Hematopoietic multipotent progenitor cell (in vitro differentiated cells): Measurements from ENCODE around the gene PICK1. TPM values are rescaled to one million over a fixed set of nuclear protein-coding genes. Genes with fewer than 3 reads are reported as not detected.

ENCODE experiments used
- DNase-seq, 3 donors: peaks; one replicate each; pipeline ENCODE4 v3.0.0-alpha.2; 2011 to 2015; ENCODE audit warnings: low read depth in 2 of 3, low spot score in 2 of 3
- total RNA-seq: library from RNA; depleted of rRNA; stranded (reverse); fragments of >200 nt; gene quantifications from one replicate; pipeline ENCODE4 v1.2.3, GENCODE V29; 2012

The PICK1 gene
- 48.7 TPM for total RNA-seq

DNA sequence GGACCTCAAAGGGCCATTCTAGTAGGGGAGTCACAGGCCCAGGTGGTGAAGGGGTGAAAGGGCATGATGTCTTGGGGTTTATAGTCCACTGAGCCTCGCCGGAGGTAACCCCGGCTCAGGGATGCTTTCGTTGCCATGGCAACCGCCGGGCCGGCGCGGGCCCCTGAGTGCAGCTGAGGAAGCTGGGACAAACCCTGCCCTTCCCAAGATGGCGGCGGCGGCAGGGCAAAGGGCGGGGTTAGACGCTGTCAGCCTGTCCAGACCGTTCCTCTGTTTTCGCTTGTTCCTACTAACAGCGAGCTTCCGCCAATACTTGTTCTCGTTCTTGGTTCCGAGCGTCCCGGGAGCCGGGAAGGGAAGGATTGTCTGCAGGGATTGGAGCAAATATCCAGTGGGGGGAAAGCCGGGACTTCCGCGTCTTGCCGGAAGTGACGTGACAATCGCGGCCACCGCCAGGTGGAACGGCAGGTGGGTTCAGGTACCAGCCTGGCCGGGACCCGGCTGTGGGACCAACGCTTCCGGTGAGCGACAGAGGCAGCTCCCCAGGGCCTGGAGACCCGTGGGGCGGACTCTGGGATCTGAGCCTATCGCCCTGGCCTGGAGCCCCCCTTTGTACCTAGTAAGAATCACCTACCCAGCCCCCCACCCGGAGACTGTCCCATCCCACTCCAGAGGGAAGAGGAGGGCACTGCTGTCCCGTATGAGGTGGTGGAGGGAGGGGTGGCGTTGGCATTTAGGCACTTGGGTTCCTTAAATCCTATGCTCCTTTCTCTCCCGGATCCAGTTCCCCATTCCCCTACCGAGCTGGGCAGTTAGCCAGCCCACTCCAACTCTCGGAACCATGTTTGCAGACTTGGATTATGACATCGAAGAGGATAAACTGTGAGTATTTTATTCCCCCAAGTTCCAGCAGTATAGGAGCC lies at the start of gene PICK1:
Gene PICK1 (plus strand): TSS at position 436 of the 923 bp plus-strand sequence. CDS start 406 bp downstream, at position 842.
- peak; percentile 72 to 83 (median 77) for DNase-seq

DNA sequence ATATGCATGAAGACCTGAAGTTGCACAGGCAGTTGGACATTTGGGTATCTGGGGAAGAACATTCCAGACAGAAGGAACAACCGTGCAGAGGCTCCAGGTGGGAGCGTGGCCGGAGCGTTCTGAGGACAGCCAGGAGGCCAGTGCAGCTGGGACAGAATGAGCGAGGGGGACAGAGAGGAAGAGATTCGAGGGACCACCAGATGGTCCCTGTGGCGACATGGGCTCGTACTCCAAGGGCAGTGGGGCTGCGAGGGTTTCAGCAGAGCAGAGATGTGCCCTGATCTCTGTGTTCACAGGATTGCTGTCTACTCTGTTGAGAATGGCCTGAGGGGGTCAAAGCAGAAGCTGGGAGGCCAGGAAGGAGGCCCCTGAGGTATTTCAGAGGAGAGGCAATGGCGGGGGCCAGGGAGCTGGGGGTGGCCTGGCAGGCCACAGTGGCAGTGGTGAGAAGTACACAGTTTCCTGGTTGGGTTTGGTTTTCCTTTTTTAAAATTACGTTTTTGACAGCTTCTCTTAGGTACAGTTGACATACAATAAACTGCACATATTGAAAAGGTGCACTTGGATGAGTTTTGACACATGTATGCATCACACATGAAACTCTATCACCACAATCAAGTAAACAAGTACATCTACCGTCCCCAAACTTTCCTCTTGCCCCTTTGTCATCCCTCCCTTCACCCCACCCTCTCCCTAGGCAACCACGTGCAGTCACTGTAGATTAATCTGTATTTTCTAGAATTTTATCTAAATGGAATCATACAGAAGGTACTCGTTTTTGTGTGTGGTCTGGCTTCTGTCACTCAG lies 48.0 kb upstream of the PICK1 start:
- DNase-seq: peak in 1 of 3 donors; percentile 40

DNA sequence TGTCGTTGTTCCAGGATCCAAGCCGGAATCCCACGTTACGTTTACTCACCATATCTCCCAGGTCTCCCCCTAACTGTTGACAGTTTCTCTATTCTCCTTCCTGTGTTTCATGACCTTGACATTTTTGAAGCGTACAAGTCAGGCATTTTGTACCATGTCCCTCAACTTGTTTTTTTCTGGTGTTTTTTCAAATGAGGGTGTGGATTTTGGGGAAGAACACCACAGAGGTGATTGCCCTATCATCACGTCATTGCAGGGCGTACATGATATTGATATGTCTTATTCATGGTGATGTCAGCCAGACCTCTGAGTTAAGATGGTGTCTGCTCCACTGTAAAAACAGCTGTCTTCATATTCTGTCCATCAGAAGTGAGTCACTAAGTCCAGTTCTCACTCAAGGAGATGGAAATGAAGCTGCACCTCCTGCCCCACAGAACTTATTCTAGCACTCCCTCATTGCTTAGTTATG lies 44.6 kb upstream of the PICK1 start:
- no peak for DNase-seq

DNA sequence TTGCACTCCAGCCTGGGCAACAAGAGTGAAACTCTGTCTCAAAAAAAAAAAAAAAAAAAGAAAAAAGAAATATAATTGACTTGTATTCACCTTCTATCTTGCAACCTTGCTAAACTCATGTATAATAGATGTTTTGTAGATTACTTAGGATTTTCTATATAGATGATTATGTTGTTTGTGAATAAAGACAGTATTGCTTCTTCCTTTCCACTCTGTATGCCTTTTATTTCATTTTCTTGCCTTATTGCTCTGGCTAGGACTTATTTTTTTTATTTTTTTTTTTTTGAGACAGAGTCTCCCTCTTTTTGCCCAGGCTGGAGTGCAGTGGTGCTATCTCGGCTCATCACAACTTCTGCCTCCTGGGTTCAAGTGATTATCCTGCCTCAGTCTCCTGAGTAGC lies 43.1 kb upstream of the PICK1 start:
- DNase-seq: no peak

DNA sequence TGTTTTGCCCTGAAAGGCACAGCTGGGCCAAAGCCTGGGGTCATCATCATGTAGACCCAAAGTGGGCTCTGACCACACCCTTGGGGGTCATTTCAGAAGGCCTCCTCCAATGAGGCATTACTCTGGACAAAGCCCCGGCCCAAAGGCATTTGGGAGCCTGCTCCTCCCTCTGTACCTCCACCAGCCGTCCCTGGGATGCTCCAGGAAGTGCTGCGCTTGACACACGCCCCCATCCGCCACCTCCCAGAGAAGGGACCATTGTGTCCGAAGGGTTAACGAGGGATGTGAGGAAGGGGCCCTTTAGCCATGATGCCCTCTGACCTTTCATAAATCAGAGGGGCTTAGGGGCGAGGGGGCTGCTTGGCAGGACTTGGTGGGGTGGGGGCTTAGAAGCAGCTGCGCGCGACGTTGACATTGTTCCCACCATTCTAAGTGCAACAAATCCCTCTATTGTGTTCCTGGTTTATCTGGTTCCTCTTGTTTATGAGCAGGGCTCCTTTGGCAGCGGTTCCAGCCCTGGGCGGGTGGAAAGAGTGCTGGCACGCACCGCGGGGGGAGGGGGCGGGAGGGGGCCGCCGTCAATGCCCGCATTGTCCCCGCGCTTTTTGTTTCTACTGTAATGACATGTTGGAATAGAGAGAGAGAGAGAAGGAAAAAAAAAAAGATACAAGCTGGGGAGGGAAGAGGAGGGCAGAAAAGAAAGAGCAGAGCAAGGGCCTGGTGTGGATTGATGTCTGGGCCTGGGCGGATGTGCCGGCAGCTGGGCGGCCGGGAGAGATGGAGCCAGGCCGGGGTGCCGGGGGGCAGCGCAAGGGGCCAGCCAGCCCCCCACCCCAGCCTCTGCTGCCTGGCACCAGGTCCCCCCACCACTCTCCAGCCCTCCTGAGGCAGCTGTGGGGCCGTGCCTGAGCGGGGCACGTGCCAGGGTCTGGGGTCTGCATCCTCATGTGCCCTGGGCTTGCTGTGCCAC lies 40.7 kb upstream of the PICK1 start:
- peak in 1 of 3 donors; percentile 24 for DNase-seq

DNA sequence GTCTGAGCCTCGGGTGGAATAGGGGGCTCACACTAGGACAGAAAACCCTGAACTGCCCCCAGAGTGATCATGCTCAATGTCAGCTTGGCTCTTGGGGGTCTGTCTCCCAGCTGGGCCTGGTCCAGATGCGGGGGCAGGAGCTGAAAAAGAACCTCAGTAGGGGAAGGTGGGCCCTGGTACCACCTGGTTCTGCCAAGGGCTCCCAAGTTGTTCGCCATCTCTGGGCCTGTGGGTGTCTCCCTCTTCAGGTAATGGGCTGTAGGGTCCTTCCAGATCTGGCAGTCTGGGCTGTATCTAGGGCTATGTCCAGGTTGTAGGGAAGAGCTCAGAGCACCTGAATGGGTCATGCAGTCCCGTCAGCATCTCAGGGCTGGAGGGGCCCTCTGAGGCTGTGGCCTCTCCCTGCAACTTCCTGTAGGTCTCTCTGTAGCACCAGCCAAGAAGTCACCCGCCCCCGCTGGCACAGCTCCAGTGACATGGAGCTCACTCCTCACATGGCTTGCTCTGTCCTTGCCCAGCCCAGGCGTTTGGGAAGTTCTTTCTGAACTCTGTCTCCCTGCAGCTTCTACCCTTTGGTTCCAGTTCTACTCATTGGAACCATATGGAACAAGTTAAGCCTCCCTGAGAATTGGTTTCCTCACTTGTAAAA lies 39.8 kb upstream of the PICK1 start:
- DNase-seq: peak in 1 of 3 donors; percentile 55

DNA sequence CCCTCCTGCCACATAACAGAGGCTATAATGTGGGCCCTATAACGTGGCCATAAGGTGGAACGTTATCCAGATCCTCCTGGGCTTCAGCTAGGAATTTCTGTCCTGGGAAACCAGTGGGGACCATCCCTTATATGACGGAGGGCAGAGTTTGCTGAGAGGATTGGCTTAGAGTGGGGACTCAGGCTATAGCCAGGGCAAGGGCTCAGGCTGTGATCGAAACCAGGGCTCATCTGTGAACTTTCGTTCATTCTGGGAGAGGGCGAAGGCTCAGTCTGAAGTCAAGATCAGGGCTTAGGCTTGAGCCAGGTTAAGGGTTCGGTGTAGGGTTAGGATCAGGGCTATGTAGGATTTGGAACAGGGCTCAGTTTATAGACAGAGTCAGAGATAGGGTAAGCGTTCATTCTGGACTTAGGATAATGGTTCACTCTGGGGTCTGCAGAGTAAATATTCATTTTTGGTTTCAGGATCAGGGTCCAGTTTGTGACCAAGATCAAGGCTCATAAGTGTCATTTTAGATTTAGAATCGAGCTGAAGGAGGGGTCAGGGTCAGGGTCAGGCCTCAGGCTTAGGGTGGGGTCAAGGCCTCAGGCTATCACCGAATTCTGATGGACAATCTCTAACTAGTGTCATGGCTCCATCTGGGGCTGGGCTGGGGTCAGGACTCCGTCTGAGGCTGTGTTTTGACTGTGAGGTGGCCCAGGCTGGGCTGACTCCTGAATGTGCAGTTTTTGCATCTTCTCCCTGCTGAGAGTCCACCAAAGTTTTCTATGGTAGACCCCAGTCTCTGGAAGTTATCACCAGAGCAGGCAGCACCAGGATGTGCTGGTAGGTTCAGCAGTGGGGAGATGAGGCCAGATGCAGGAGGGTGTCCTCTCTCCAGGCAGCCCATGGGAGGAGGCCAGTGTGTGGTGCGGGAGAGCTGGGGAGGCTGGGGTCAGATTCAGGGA lies 39.0 kb upstream of the PICK1 start:
- no peak for DNase-seq

DNA sequence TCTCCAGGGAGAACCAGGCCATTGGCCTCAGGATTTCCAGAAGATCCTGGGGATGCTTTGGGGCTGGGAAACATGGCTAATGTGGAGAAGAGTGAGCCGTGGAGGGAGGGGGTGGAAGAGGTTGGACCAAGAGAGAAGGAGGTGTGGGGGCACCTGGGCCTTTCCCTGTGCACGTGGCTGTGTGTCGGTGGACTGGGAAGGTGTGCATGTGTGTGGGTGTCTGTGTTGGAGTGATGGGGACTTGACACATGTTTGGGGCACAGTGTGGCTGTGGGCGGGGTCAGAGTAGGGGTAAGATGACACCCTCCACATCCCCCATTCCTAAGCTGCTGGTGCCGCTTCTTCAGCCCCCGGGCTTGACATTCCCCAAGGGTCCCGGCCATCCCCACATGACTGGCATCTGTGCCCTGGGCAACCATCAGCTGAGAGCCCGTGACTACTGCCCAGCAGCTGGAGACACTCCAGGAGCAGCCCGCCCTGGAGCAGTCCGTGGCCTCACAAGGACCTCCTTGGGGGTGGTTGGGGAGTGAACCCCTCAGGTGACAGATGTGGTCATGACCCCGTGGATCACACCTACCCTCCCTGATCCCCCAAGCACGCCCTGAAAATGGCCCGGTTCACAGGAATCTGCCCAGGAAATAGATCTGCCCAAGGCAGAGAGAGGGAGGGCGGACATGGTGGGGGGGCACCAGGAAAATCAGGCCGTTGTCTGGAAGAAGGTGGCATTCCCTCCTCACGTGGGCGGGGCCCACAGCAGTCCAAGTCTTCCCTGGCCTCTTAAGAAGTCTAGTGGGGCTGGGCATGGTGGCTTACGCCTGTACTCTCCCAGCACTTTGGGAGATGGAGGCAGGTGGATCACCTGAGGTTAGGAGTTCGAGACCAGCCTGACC lies 38.0 kb upstream of the PICK1 start:
- no peak for DNase-seq

DNA sequence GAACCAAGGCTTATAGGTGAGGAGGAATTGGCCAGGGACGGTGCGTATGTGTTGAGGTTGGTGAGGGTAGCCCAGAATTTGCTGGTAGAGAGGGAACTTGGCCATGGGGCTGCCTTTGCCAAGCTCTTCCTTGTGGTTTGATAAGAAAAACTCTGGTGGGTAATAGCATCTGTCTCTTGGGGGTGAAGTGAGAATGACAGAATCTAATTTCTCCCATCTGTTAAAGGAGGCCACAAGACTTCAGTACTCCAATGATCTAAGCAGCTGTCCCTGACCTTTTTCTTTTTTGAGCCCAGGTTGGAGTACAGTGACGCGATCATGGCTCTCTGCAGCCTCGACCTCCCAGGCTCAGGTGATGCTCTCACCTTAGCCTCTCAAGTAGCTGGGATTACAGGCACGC lies 36.0 kb upstream of the PICK1 start:
- DNase-seq: no peak

DNA sequence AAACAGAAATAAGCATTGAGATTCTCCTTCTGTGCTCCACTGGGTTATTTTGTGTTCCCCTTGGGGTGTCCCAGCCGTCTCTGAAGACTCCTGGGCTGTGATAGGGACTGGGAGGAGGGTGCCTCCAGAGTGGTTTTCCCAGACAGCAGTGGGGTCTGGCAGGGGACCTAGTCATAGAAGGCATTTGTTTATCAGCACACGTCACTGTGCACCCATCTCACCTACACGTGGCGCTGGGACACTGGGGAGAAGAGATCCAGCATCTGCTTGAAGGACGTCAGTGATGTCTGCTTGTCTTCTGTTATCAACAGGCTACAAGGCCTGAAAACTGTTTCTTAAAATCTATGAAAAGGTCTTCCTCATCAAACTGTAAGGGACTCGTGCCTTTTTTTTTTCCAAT lies 34.2 kb upstream of the PICK1 start:
- DNase-seq: no peak

DNA sequence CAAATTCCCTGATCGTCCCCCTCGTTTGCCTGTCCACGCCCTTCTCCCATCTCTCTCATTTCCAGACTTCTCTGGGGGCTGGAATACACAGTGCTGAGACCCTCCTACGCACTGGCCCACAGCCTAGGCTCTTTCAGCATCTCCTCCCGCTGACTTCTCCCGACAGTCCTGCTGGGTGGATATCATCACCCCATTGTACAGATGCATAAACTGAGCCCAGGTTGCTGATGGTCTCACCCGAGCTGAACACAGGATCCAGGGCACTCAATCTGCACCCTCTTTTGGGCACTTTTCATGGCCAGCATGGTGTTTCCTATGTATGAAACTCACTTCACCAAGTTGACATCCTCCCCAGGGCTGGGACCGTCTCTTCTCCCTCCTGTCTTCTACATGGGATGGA lies 31.7 kb upstream of the PICK1 start:
- no peak for DNase-seq

DNA sequence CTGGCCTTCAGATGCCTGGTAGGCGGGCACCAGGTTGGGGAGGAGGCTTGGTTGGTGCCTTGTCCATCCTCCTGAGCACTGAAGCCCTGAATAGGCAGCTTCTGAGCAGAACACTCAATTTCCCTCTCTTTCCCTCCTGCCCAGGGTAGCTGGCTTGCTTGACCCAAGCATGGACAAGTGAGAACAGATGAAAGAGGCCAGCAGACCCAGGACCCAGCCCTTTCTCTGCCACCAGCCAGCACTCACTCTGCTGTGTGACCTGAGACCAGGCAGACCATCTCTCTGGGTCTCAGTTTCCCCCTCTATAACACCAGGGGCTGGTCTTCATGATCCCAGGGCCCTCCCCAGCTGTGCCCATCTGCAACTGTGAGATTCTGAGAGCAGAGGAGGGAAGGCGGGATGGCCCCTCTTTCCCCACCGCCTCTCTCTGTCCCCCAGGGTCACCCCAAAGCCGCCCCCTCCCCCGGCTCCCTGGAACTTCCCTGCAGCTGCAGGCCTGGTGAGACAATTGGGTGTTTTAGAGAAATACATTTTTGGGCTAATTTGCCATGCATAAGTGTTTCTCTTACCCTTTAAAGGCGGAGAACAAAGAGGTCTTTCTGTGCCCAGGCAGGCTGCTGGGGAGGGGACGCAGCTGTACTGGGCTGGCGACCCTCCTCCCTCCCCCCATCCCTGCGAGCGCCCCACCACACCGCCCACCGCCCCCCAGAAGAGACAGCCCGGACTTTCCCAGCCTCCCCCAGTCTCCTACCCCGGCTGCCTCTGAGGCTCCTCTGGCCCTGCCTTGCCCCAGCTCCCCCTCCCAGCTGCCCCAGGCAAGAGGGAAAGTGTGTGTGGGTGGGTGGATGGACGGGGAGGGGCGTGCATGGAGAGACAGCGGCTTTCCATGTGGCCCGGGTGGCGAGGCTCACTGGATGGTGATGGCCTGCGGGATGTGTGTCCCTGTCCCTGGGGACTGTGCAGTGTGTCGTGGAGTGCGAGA lies 30.8 kb upstream of the PICK1 start:
- DNase-seq: no peak

DNA sequence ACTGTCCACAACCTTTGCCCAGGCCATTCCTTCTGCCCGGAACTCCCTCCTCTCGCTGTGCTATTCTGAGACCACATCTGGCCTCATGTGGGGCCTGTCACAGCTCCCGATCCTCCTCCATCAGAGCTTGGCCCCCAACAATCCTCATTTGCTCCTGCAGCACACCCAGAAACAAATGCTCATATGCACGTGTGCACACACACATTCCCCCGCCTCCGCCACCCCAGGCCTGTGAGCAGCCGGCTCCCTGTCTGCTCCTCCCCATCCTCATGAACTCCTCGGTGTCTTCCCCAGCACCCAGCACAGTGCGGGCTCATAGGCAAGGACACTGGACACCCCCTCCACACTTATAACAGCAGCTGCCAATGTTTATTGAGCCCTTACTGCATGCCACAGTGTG lies 29.7 kb upstream of the PICK1 start:
- no peak for DNase-seq

DNA sequence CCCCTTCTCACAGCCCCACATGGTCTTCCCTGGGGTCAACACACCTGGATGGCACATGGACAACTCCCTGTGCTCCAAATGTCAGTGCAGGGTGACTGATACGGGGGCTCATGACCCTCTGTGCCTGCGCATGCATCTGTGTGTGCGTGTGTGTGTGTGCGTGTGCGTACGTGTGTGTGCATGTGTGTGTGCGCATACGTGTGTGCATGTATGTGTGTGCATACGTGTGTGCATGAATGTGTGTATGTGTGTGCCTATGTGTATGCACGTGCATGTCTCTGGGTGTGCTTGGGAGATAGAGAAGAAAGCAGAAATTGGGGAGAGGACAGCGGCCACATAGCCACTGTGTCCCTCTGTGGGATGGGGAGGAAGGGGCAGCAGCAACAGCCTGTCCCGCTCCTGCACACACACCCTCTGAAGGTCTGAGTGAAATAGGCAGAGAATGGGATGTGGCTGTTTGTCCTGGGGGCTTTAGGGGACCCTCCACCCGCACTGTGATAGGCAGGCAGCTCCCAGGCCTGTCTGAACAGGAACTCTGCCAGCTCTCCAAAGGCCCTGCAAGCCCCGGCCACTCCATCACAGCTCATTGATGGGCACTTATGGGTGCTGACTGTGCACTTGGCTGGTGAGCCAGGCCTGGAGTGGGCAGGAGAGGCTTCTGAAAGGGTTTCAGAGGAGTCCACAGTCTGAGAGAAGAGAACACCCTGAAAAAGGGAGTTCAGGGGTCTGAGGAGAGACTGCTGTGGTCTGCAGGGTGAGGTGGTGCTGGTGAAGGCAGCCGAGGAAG lies 28.7 kb upstream of the PICK1 start:
- DNase-seq: no peak

DNA sequence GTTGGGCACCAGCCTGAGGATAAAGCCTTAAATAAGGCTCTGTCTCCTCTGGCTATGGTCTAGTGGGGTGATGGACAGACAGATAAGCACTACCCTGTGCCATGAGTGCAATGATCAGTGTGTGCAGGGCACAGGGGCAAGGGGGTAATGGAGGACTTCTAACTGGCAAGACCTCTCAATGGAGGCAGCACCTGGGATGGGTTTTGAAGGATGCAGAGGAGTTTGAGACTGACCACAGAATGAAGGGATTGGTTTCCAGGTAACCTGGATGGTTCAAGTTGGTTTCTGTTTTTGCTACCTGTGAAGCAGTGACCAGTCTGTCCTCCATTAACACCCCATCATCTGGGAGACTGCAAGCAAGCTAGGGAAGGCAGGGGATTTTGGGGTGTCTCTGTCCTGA lies 27.8 kb upstream of the PICK1 start:
- DNase-seq: no peak

DNA sequence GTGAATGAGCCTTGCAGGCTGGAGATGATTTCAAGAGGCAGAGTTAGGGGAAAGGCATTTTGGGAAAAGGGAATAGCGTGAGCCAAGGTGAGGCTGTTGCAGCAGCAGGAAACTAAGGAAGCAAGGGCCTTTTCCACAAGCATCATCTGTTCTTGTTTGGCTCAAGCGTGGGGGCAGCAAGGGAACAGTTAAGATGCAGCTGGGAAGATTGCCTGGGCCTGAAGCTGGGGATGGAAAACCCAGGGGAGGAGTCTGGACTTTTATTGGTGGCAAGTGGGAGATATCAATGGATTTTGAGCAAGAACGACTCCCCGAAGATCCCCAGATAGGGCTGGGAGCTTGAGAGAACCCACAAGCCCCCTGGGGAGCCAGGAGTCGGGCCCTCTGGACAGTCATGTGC lies 27.3 kb upstream of the PICK1 start:
- DNase-seq: no peak
